ENCODE data around the gene DNTT. TPM values are rescaled to one million over a fixed set of nuclear protein-coding genes. Genes with fewer than 3 reads are reported as not detected.

DNTT gene
- total RNA-seq, 2 experiments from 2014 or later, result 0.16 to 0.32 TPM

DNA sequence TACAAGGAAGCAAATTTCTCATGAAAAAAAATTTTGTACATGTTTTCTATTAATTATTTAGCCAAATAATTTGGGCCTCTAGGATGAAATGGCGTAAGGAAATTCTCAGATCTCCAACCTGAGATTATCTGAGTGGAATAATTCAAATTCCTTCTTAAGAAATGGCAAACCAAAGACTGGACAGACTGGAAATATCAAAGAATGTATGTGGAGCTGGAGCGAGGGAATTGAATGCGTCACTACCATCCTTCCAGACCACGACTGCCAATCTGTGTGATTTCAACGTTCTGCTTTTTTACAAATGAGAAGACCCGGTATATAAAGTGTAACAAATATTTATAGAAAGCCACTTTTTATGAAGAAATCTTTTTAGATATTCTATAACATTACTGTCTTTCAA lies 20.5 kb upstream of the DNTT start:
- CTCF ChIA-PET (ENCODE audit: unreplicated experiment), result no interaction called here
- Histone ChIP-seq H3K36me3 (ENCODE audit: insufficient read depth, low read length) (no peaks in the 10 kb centered on the region), H4K20me1 (ENCODE audit: insufficient read depth, low read length) (no peaks in the 10 kb centered on the region), H3K4me2 (ENCODE audit: low read length) (no peak overlapping the region), H3K4me1 (ENCODE audit: insufficient read depth, low read length, poor library complexity, severe bottlenecking) (peaks cover 81% of the 10 kb centered on the region), H3K27ac (ENCODE audit: low read depth, low read length, poor library complexity, severe bottlenecking) (no peak overlapping the region), H3K9me2 (ENCODE audit: insufficient read depth, low read length) (no peaks in the 10 kb centered on the region), H3K9me3 (ENCODE audit: low read length) (no peaks in the 10 kb centered on the region), H3K4me3 (ENCODE audit: low read depth, low read length, poor library complexity, severe bottlenecking) (no peak overlapping the region), H3K79me2 (ENCODE audit: insufficient read depth, low read depth, low read length) (peaks cover 10% of the 10 kb centered on the region; the same call in 1 of the 2 replicates), H2AFZ (ENCODE audit: low read length) (no peak overlapping the region)
- intact Hi-C loops (cut with micrococcal nuclease; ENCODE audit: unreplicated experiment), result loop anchor here (10.0 kb wide), 1 partner anchor 989 kb away; the partner anchor contains the start of gene PDLIM1
- POLR2A ChIA-PET, result interaction anchor here (5.5 kb wide), 1 partner anchor 11 kb away, joined by 176 read pairs; the partner anchor contains the start of gene BLNK
- BruUV-seq (replicated peaks), result no TSS peak
- no peak for DNase-seq (ENCODE audit: low spot score)
- TF ChIP-seq EZH2phosphoT487 (IDR thresholded peaks at IDR 0.05; ENCODE audit: borderline replicate concordance, low read depth, low read length), result no peak
- TF ChIP-seq, protein P1, sequence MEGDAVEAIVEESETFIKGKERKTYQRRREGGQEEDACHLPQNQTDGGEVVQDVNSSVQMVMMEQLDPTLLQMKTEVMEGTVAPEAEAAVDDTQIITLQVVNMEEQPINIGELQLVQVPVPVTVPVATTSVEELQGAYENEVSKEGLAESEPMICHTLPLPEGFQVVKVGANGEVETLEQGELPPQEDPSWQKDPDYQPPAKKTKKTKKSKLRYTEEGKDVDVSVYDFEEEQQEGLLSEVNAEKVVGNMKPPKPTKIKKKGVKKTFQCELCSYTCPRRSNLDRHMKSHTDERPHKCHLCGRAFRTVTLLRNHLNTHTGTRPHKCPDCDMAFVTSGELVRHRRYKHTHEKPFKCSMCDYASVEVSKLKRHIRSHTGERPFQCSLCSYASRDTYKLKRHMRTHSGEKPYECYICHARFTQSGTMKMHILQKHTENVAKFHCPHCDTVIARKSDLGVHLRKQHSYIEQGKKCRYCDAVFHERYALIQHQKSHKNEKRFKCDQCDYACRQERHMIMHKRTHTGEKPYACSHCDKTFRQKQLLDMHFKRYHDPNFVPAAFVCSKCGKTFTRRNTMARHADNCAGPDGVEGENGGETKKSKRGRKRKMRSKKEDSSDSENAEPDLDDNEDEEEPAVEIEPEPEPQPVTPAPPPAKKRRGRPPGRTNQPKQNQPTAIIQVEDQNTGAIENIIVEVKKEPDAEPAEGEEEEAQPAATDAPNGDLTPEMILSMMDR (conservative IDR thresholded peaks at IDR 0.05; ENCODE audit: low read length), result no peak

DNA sequence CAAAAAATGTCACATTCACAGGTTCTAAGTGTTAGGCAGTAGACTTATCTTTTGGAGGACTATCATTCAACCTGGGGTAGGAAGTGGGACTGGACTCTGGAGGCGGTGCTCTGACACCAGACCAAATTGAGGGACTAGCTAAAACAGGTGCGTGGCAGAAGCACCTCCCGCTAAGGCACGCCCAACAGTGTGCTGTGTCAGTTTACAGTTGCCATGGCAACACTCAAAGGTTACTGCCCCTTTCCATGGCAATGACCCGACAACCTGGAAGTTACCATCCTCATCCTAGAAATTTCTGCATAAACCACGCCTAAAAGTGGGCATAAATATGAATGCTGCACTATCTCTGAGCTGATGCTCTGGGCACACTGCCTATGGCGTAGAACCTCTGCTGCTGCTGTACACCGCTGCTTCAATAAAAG lies 18.9 kb upstream of the DNTT start:
- no peaks in the 10 kb centered on the region for H3K36me3 ChIP-seq (ENCODE audit: insufficient read depth, low read length)
- H3K9me3 ChIP-seq (ENCODE audit: low read length), result no peaks in the 10 kb centered on the region
- peaks cover 81% of the 10 kb centered on the region for H3K4me1 ChIP-seq (ENCODE audit: insufficient read depth, low read length, poor library complexity, severe bottlenecking)
- intact Hi-C loops (cut with micrococcal nuclease; ENCODE audit: unreplicated experiment), result loop anchor here (5.0 to 10.0 kb wide), 2 partner anchors 528 to 991 kb away; partner anchors contain the start of genes ENTPD1 and PDLIM1
- H4K20me1 ChIP-seq (ENCODE audit: insufficient read depth, low read length), result no peaks in the 10 kb centered on the region
- BruUV-seq (replicated peaks), result no TSS peak
- DNase-seq (ENCODE audit: low spot score), result peak; percentile 78
- H3K79me2 ChIP-seq (ENCODE audit: insufficient read depth, low read depth, low read length), result peaks cover 16% of the 10 kb centered on the region; the same call in 1 of the 2 replicates
- peak overlapping the region; percentile 86 for H2AFZ ChIP-seq (ENCODE audit: low read length)
- peak overlapping the region; percentile 98 for H3K27ac ChIP-seq (ENCODE audit: low read depth, low read length, poor library complexity, severe bottlenecking)
- ChIA-PET POLR2A (interaction anchor here (0.6 to 5.5 kb wide), 8 partner anchors 10 to 243 kb away, joined by 3 to 176 read pairs (median 6); partner anchors contain the start of gene BLNK), CTCF (ENCODE audit: unreplicated experiment) (no interaction called here)
- TF ChIP-seq, protein P1 (conservative IDR thresholded peaks at IDR 0.05; ENCODE audit: low read length), result no peak
- no peak for TF ChIP-seq EZH2phosphoT487 (IDR thresholded peaks at IDR 0.05; ENCODE audit: borderline replicate concordance, low read depth, low read length)
- H3K4me3 ChIP-seq (ENCODE audit: low read depth, low read length, poor library complexity, severe bottlenecking), result peak overlapping the region; percentile 36
- H3K4me2 ChIP-seq (ENCODE audit: low read length), result peak overlapping the region; percentile 59
- no peaks in the 10 kb centered on the region for H3K9me2 ChIP-seq (ENCODE audit: insufficient read depth, low read length)

Data from OCI-LY7 (cell line).